Spinal cord (tissue), 10 donors: ENCODE measurements around the gene ZNF417. TPM values are rescaled to one million over a fixed set of nuclear protein-coding genes. Genes with fewer than 3 reads are reported as not detected.
"Not testable (repeated sequence)": the region's sequence is repeated elsewhere in the genome, so short reads cannot be mapped to it uniquely, and the experiment has no call there.

Experiments
- DNase-seq, 6 donors: peaks; one replicate each; pipeline versions ENCODE4 v3.0.0 to v3.0.0-alpha.2; 2013 to 2015; ENCODE audit warnings: low spot score in 6 of 6, low read depth in 4 of 6
- H3K27ac ChIP-seq: one replicate; pipeline ENCODE4 v1.5.1; 2013; ENCODE audit warnings: low read depth, low read length, control low read depth
- H3K27me3 ChIP-seq: one replicate; pipeline ENCODE4 v1.6.1; 2013; ENCODE audit warnings: low read length; ENCODE audit not compliant: control insufficient read depth, insufficient read depth
- H3K36me3 ChIP-seq: one replicate; pipeline ENCODE4 v1.6.1; 2013; ENCODE audit warnings: low read length; ENCODE audit not compliant: control insufficient read depth, insufficient read depth
- H3K4me1 ChIP-seq: one replicate; pipeline ENCODE4 v1.6.1; 2013; ENCODE audit warnings: low read length; ENCODE audit not compliant: control insufficient read depth, insufficient read depth
- H3K4me3 ChIP-seq: one replicate; pipeline ENCODE4 v1.5.1; 2013; ENCODE audit warnings: low read depth, low read length, control low read depth
- H3K9me3 ChIP-seq: one replicate; pipeline ENCODE4 v1.6.1; 2013; ENCODE audit warnings: low read length; ENCODE audit not compliant: control insufficient read depth, insufficient read depth
- WGBS: methylation state at CpG from one replicate; pipeline ENCODE4 v1.1.5; 2013; ENCODE audit warnings: missing lambda C conversion rate; ENCODE audit not compliant: insufficient coverage; 5-methylcytosine and 5-hydroxymethylcytosine counted together
- polyA plus RNA-seq, 2 donors: library from polyadenylated mRNA; unstranded; fragments of 120-200 nt; gene quantifications; one replicate each; pipeline ENCODE4 v1.2.1, GENCODE V29; 2013; ENCODE audit not compliant: insufficient read length in 2 of 2
- total RNA-seq, 2 donors: library from RNA; depleted of rRNA in 1 of 2; stranded (reverse); fragments of 120-200 nt in 1 of 2; fragments of >200 nt in 1 of 2; gene quantifications; one replicate each; pipeline versions ENCODE4 v1.2.3 to v1.2.4, GENCODE V29; 2013 to 2014
- donor health status: healthy.

ZNF417 gene
- total and polyA plus RNA-seq, 4 donors, result 19.5 to 35.6 (median 32.3) TPM

- not testable (repeated sequence) for H3K36me3 ChIP-seq, DNase-seq, H3K27me3 ChIP-seq, H3K9me3 ChIP-seq, H3K4me3 ChIP-seq, H3K27ac ChIP-seq
- H3K4me1 ChIP-seq, result peaks cover 20% of the 10 kb centered on the region
- 60% methylated on average over 3 of the region's 3 CpGs for WGBS
These were observed 25.7 kb downstream of the ZNF417 start for GRCh38 chr19:57890706-57891105.

- peak; percentile 74 to 98 (median 80) for DNase-seq
These were observed 27.7 kb downstream of the ZNF417 start, which contains the start of gene ZNF814 for GRCh38 chr19:57888560-57889231. TSS of gene ZNF814 (minus strand) at chr19:57889037. CDS start at chr19:57888802, 235 bp downstream.

GRCh38 chr19:57888107-57888559, 28.3 kb downstream of the ZNF417 start:
- peak in 1 of 6 donors; percentile 6 for DNase-seq
- WGBS, result 0% methylated on average over 4 of the region's 8 CpGs
- Histone ChIP-seq H3K27me3 (no peaks in the 10 kb centered on the region), H3K9me3 (no peaks in the 10 kb centered on the region), H3K4me3 (peak overlapping the region; percentile 93), H3K27ac (peak overlapping the region; percentile 57), H3K36me3 (peaks cover 16% of the 10 kb centered on the region), H3K4me1 (peaks cover 20% of the 10 kb centered on the region)

More at GRCh38 chr19:57888560-57889231, 27.7 kb downstream of the ZNF417 start, which contains the start of gene ZNF814:
- Histone ChIP-seq H3K27ac (peak within 1 kb of the TSS; percentile 57), H3K9me3 (no peaks in the 10 kb centered on the region), H3K4me1 (peaks cover 20% of the 10 kb centered on the region), H3K4me3 (peak within 1 kb of the TSS; percentile 93), H3K27me3 (no peaks in the 10 kb centered on the region), H3K36me3 (peaks cover 14% of the 10 kb centered on the region)
- WGBS, result 0% methylated on average over 43 of the region's 43 CpGs

GRCh38 chr19:57887195-57887941, 29.0 kb downstream of the ZNF417 start:
- WGBS, result 7% methylated on average over 4 of the region's 6 CpGs
- no peaks in the 10 kb centered on the region for H3K27me3 ChIP-seq

GRCh38 chr19:57886046-57886445, 30.3 kb downstream of the ZNF417 start:
- Histone ChIP-seq H3K36me3 (peaks cover 16% of the 10 kb centered on the region), H3K4me1 (peaks cover 20% of the 10 kb centered on the region), H3K9me3 (no peaks in the 10 kb centered on the region), H3K27ac (no peak overlapping the region), H3K27me3 (no peaks in the 10 kb centered on the region), H3K4me3 (no peak overlapping the region)
- DNase-seq, result no peak
- 83% methylated on average over 1 of the region's 3 CpGs for WGBS

More at GRCh38 chr19:57887195-57887941, 29.0 kb downstream of the ZNF417 start:
- H3K36me3 ChIP-seq, result peaks cover 16% of the 10 kb centered on the region
- H3K4me3 ChIP-seq, result peak overlapping the region; percentile 93
- H3K9me3 ChIP-seq, result no peaks in the 10 kb centered on the region
- peaks cover 20% of the 10 kb centered on the region for H3K4me1 ChIP-seq
- no peak overlapping the region for H3K27ac ChIP-seq
- peak in 2 of 6 donors; percentile 11 to 19 for DNase-seq

GRCh38 chr19:57873883-57874799, 42.3 kb downstream of the ZNF417 start:
- H3K27ac ChIP-seq, H3K4me3 ChIP-seq, H3K27me3 ChIP-seq, H3K9me3 ChIP-seq, DNase-seq, H3K4me1 ChIP-seq: not testable (repeated sequence)
- peaks cover 28% of the 10 kb centered on the region for H3K36me3 ChIP-seq
- 100% methylated on average over 5 of the region's 8 CpGs for WGBS

- Histone ChIP-seq H3K27me3 (no peaks in the 10 kb centered on the region), H3K4me3 (no peak overlapping the region), H3K27ac (no peak overlapping the region), H3K4me1 (no peaks in the 10 kb centered on the region), H3K9me3 (peaks cover 2% of the 10 kb centered on the region), H3K36me3 (peaks cover 32% of the 10 kb centered on the region)
- no peak for DNase-seq
These were observed 43.9 kb downstream of the ZNF417 start for GRCh38 chr19:57872450-57872849.

- WGBS, result 83% methylated on average over 1 of the region's 2 CpGs
- H3K9me3 ChIP-seq, result peaks cover 2% of the 10 kb centered on the region
These were observed 46.2 kb downstream of the ZNF417 start for GRCh38 chr19:57870225-57870624.

GRCh38 chr19:57869655-57870054, 46.7 kb downstream of the ZNF417 start:
- 100% methylated on average over 1 of the region's 6 CpGs for WGBS
- DNase-seq, result not testable (repeated sequence)

More at GRCh38 chr19:57870225-57870624, 46.2 kb downstream of the ZNF417 start:
- H3K27ac ChIP-seq, result no peak overlapping the region
- H3K27me3 ChIP-seq, result no peaks in the 10 kb centered on the region
- H3K4me1 ChIP-seq, result no peaks in the 10 kb centered on the region
- DNase-seq, result no peak
- peaks cover 44% of the 10 kb centered on the region for H3K36me3 ChIP-seq
- no peak overlapping the region for H3K4me3 ChIP-seq

More at GRCh38 chr19:57869655-57870054, 46.7 kb downstream of the ZNF417 start:
- H3K9me3 ChIP-seq, H3K4me3 ChIP-seq, H3K27me3 ChIP-seq, H3K4me1 ChIP-seq, H3K27ac ChIP-seq: not testable (repeated sequence)
- H3K36me3 ChIP-seq, result peaks cover 45% of the 10 kb centered on the region
